ENCODE results near the gene NOVA1. TPM values are rescaled to one million over a fixed set of nuclear protein-coding genes. Genes with fewer than 3 reads are reported as not detected.

Gene NOVA1
- total RNA-seq, 3 donors from 2014 or later (not counting 1 experiment from before 2014, with no cell fraction given), result not detected

- H3K27me3 ChIP-seq (ENCODE audit: control insufficient read depth, insufficient read depth, low read length), result no peaks in the 10 kb centered on the region
- no peaks in the 10 kb centered on the region for H3K9me3 ChIP-seq (ENCODE audit: control insufficient read depth, insufficient read depth, low read length)
- no peak for TF ChIP-seq CTCF (IDR thresholded peaks at IDR 0.05)
- no peaks in the 10 kb centered on the region for H3K36me3 ChIP-seq (ENCODE audit: control insufficient read depth, insufficient read depth, low read length)
- Mint-ChIP-seq H3K27me3 (ENCODE audit: low read depth in 2 of 2) (no peaks in the 10 kb centered on the region), H3K9me3 (peaks cover 8 to 10% of the 10 kb centered on the region in 2 donors), H3K4me1 (no peaks in the 10 kb centered on the region), H3K36me3 (no peaks in the 10 kb centered on the region), H3K4me3 (no peak overlapping the region), H3K27ac (no peak overlapping the region)
- intact Hi-C loops (cut with micrococcal nuclease), result no loop called here
- no peak for DNase-seq
- no peaks in the 10 kb centered on the region for H3K4me1 ChIP-seq (ENCODE audit: control insufficient read depth, insufficient read depth, low read length)
- WGBS (ENCODE audit: insufficient coverage), result 80% methylated on average over 2 of the region's 2 CpGs
- no peak overlapping the region for H3K4me3 ChIP-seq (ENCODE audit: low read length)
- no peak for ATAC-seq
- H3K27ac ChIP-seq (ENCODE audit: low read length), result no peak overlapping the region
Observed at GRCh38 chr14:26577711-26578110, 20.1 kb downstream of the NOVA1 start.

GRCh38 chr14:26554069-26554772 is 43.6 kb downstream of the NOVA1 start:
- Histone ChIP-seq H3K27ac (ENCODE audit: low read length) (no peak overlapping the region), H3K4me1 (ENCODE audit: control insufficient read depth, insufficient read depth, low read length) (no peaks in the 10 kb centered on the region), H3K9me3 (ENCODE audit: control insufficient read depth, insufficient read depth, low read length) (no peaks in the 10 kb centered on the region), H3K27me3 (ENCODE audit: control insufficient read depth, insufficient read depth, low read length) (no peaks in the 10 kb centered on the region), H3K4me3 (ENCODE audit: low read length) (no peak overlapping the region), H3K36me3 (ENCODE audit: control insufficient read depth, insufficient read depth, low read length) (no peaks in the 10 kb centered on the region)
- Mint-ChIP-seq H3K36me3 (no peaks in the 10 kb centered on the region), H3K27ac (no peak overlapping the region), H3K9me3 (peaks cover 5 to 6% of the 10 kb centered on the region in 2 donors), H3K27me3 (ENCODE audit: low read depth in 2 of 2) (no peaks in the 10 kb centered on the region), H3K4me3 (no peak overlapping the region), H3K4me1 (no peaks in the 10 kb centered on the region)
- intact Hi-C loops (cut with micrococcal nuclease), result no loop called here
- DNase-seq (no peak), ATAC-seq (no peak)
- 44% methylated on average over 1 of the region's 1 CpG for WGBS (ENCODE audit: insufficient coverage)
- TF ChIP-seq CTCF (IDR thresholded peaks at IDR 0.05), result no peak

- H3K27ac ChIP-seq (ENCODE audit: low read length), result no peak overlapping the region
- TF ChIP-seq CTCF (IDR thresholded peaks at IDR 0.05), result no peak
- Mint-ChIP-seq H3K36me3 (no peaks in the 10 kb centered on the region), H3K4me1 (no peaks in the 10 kb centered on the region), H3K27ac (no peak overlapping the region), H3K27me3 (ENCODE audit: low read depth in 2 of 2) (no peaks in the 10 kb centered on the region), H3K9me3 (peaks cover 3 to 9% of the 10 kb centered on the region in 2 donors), H3K4me3 (no peak overlapping the region)
- H3K27me3 ChIP-seq (ENCODE audit: control insufficient read depth, insufficient read depth, low read length), result no peaks in the 10 kb centered on the region
- no peak overlapping the region for H3K4me3 ChIP-seq (ENCODE audit: low read length)
- no peaks in the 10 kb centered on the region for H3K36me3 ChIP-seq (ENCODE audit: control insufficient read depth, insufficient read depth, low read length)
- ATAC-seq, result no peak
- intact Hi-C loops (cut with micrococcal nuclease), result no loop called here
- no peaks in the 10 kb centered on the region for H3K4me1 ChIP-seq (ENCODE audit: control insufficient read depth, insufficient read depth, low read length)
- no peak for DNase-seq
- WGBS (ENCODE audit: insufficient coverage), result 97% methylated on average over 3 of the region's 3 CpGs
- H3K9me3 ChIP-seq (ENCODE audit: control insufficient read depth, insufficient read depth, low read length), result no peaks in the 10 kb centered on the region
Observed at GRCh38 chr14:26549571-26549970, 48.3 kb downstream of the NOVA1 start.

- H3K36me3 ChIP-seq (ENCODE audit: control insufficient read depth, insufficient read depth, low read length), result no peaks in the 10 kb centered on the region
- H3K27me3 Mint-ChIP-seq (ENCODE audit: low read depth in 2 of 2), result no peaks in the 10 kb centered on the region
- H3K27ac Mint-ChIP-seq, result no peak overlapping the region
- no peak overlapping the region for H3K4me3 ChIP-seq (ENCODE audit: low read length)
- H3K4me1 ChIP-seq (ENCODE audit: control insufficient read depth, insufficient read depth, low read length), result no peaks in the 10 kb centered on the region
- DNase-seq (no peak), ATAC-seq (no peak)
- H3K9me3 ChIP-seq (ENCODE audit: control insufficient read depth, insufficient read depth, low read length), result no peaks in the 10 kb centered on the region
- peaks cover 5 to 9% of the 10 kb centered on the region in 2 donors for H3K9me3 Mint-ChIP-seq
- H3K4me1 Mint-ChIP-seq, result no peaks in the 10 kb centered on the region
- H3K27ac ChIP-seq (ENCODE audit: low read length), result no peak overlapping the region
- intact Hi-C loops (cut with micrococcal nuclease), result no loop called here
- no peaks in the 10 kb centered on the region for H3K36me3 Mint-ChIP-seq
- H3K4me3 Mint-ChIP-seq, result no peak overlapping the region
- TF ChIP-seq CTCF (IDR thresholded peaks at IDR 0.05), result no peak
- H3K27me3 ChIP-seq (ENCODE audit: control insufficient read depth, insufficient read depth, low read length), result no peaks in the 10 kb centered on the region
Observed at GRCh38 chr14:26548406-26548805, 49.4 kb downstream of the NOVA1 start.
